ENCODE measurements around the gene UTY.

The UTY gene

DNA sequence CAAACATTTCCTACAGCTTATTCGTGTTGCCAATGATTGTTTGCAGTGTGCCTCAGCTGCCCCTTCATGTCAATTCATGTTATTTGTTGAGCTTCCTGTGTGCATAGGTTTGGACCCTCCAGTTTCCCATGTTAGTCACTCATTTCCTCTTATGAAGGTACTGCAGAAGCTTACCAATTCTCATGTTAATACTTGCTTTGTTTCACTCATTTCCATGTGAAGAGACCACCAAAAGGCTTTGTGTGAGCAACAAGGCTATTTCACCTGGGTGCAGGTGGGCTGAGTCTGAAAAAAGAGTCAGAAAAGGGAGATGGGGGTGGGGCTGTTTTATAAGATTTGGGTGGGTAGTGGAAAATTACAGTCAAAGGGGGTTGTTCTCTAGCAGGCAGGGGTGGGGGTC lies 274.6 kb downstream of the UTY start:
- FAIRE-seq, result no peak

More for the DNA sequence above, 274.6 kb downstream of the UTY start:
- TF ChIP-seq POLR2A (IDR thresholded peaks at IDR 0.05; ENCODE audit: low read depth, low read length), result no peak
- TF ChIP-seq POLR2AphosphoS5 (IDR thresholded peaks at IDR 0.05; ENCODE audit: low read depth, low read length), result no peak
- no peak for TF ChIP-seq TAF1 (IDR thresholded peaks at IDR 0.05; ENCODE audit: borderline replicate concordance, low read depth, low read length)
- no peak for DNase-seq (ENCODE audit: insufficient read length)

Data from GM12892 (cell line).